ENCODE data around the gene C1QTNF9B. TPM values are rescaled to one million over a fixed set of nuclear protein-coding genes. Genes with fewer than 3 reads are reported as not detected.
"Not testable (repeated sequence)": the region's sequence is repeated elsewhere in the genome, so short reads cannot be mapped to it uniquely, and the experiment has no call there.

C1QTNF9B gene
- total and polyA plus RNA-seq, 12 donors, result 0.24 TPM; not detected in 11

DNA sequence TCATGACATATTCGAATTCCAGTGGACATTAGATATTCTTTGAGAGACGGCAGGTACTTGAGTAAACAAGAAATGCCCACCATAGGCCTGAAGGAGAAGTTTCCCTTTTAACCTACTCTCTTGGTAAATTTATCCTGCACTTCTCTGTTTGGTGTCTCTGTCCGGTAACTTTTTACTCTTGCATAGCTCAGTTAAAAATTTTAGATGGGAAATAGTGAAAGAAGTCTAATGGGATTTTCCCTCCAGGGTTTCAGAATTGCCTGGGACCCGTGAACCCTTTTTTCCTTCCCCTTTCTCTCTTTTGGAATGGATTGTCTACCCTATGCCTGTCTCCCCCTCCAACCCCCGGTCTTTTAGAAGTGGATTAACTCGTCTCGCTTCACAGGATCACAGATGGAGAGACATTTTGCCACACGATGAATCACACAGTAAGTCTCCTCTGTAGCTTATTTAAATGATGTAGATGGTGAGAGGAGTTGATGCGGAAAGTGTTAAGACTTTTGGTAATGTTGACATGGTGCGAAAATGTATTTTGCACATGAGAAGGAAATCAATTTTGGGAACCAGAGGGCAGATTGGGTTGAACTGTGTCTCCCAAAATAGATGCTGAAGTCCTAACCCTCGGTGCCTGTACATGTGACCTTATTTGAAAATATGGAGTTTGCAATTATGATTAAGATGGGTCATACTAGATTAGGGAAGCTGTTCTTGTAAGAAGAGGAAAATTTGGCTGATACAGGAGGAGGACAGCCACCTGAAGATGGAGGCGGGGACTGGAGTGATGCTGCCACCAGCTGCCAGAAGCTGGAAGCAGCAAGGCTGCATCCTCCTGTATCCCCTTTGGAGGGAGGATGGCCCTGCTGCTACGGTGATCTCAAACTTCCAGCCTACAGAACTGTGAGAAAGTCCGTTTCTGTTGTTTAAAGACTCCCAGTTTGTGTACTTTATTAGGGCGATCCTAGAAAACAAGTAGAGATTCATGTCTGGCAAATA lies 7.4 kb downstream of the C1QTNF9B start:
- intact Hi-C loops (cut with DNase I), result no loop called here
- H3K27ac ChIP-seq, result peak overlapping the region in 2 of 5 donors; percentile 82 to 84
- H3K9me3 ChIP-seq (replicated peaks in 1 of 3), result no peaks in the 10 kb centered on the region
- no peaks in the 10 kb centered on the region for H3K27me3 ChIP-seq
- H3K4me1 ChIP-seq (replicated peaks in 1 of 2), result peaks cover 5 to 11% of the 10 kb centered on the region in 2 donors
- peaks cover 0 to under 1% of the 10 kb centered on the region in 2 donors for H3K36me3 ChIP-seq (replicated peaks in 1 of 2)
- WGBS, 4 donors, result 26 to 37% (median 29%) methylated on average over 13 to 15 of the region's 15 CpGs
- TF ChIP-seq POLR2A (IDR thresholded peaks at IDR 0.05) (no peak), CTCF (IDR thresholded peaks at IDR 0.05) (peak in 1 of 6 experiments; percentile 19)
- no peak for DNase-seq
- H3K4me3 ChIP-seq, result peak overlapping the region in 2 of 4 donors; percentile 67 to 89

DNA sequence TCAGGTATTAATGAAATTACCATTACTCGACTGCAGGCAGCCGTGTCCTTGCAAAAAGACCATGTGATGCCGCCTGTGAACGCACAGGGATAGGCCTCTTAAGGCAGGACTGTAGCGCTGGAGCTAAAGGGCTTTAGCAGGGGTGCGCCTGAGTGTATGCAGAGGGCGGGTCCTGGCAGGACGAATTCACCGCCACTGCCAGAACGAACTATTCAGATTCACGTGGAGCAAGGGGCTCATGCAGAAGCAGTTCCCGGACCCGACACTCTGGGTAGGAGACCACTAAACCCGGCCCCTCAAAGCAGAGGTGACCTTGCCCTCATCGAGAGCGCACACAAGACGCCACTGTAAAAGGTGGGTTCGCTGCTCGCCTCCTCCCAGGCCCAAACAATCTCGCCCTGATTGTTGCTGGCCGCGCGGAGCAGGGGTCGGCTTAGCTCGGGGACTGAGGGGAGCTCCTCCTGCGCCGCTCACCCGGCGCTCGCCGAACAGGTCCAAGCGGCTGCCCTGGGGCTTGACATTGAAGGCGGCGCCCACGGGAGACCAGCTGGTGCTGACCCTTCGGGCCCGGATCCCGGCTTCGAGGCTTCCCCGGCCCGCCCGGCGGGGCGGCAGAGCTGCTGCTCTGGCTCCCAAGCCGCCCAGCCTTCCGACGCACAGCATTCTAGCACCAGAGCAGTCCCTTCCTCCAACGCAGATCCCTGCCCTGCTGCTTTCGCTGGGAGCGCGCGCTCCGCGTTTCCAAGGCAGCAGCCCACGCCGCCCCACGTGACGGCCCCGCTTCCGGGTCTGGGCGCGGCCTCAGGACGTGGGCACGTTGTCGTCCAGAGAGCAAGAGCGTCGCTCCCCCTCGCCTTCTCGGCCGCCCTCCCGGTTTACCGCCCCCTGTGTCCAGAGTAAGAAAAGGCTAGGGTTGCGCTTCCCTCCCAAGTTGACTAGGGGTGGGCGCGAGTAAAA lies 8.4 kb downstream of the C1QTNF9B start, which contains the start of gene MIPEP:
Gene MIPEP (minus strand): TSS at position 743 of the 957 bp plus-strand sequence. CDS start 80 bp downstream, at position 663.
- intact Hi-C loops (cut with DNase I), result no loop called here
- DNase-seq, result peak; percentile 93 to 96 (median 93)
- no peaks in the 10 kb centered on the region for H3K27me3 ChIP-seq
- TF ChIP-seq CTCF (IDR thresholded peaks at IDR 0.05), result peak; percentile 61 to 78 (median 72)
- TF ChIP-seq POLR2A (IDR thresholded peaks at IDR 0.05), result peak; percentile 63 to 75
- H3K27ac ChIP-seq, result peak within 1 kb of the TSS; percentile 45 to 84 (median 82)
- WGBS, 4 donors, result 0 to 1% (median 0%) methylated on average over 16 to 75 of the region's 75 CpGs
- H3K4me3 ChIP-seq, result peak within 1 kb of the TSS; percentile 54 to 89 (median 69)
- H3K9me3 ChIP-seq (replicated peaks in 1 of 3), result no peaks in the 10 kb centered on the region
- peaks cover 0 to 5% of the 10 kb centered on the region in 2 donors for H3K36me3 ChIP-seq (replicated peaks in 1 of 2)
- peaks cover 5 to 11% of the 10 kb centered on the region in 2 donors for H3K4me1 ChIP-seq (replicated peaks in 1 of 2)

DNA sequence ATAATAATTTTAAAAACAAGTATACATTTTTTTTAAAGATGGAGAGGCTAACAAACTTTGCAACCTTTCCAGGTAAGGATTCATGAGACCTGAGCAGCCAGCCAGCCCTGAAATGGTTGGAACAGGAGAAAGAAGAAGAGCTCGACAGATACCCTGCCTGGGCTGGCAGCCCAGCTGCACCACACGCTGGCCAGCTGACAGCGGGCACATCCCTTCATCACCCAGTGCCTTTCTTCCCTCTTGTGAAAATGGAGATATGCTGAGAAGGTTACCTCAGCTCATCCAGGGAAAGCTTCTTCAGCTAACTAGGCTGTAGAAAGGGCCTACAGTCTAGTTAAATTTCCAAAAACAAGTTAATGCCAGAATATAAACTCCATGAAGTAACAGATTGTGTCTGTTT lies 12.9 kb downstream of the C1QTNF9B start:
- H3K9me3 ChIP-seq (replicated peaks in 1 of 3); H3K36me3 ChIP-seq (replicated peaks in 1 of 2); DNase-seq; H3K27me3 ChIP-seq; H3K4me1 ChIP-seq (replicated peaks in 1 of 2); H3K4me3 ChIP-seq; intact Hi-C loops (cut with DNase I); H3K27ac ChIP-seq: not testable (repeated sequence)
- WGBS, 4 donors, result 89 to 97% (median 95%) methylated on average over 3 of the region's 3 CpGs

- Histone ChIP-seq H3K36me3 (replicated peaks in 1 of 2) (peaks cover 0 to 5% of the 10 kb centered on the region in 2 donors), H3K4me1 (replicated peaks in 1 of 2) (peaks cover 3 to 6% of the 10 kb centered on the region in 2 donors), H3K27me3 (no peaks in the 10 kb centered on the region), H3K27ac (no peak overlapping the region), H3K9me3 (replicated peaks in 1 of 3) (no peaks in the 10 kb centered on the region), H3K4me3 (no peak overlapping the region)
- intact Hi-C loops (cut with DNase I), result no loop called here
- TF ChIP-seq POLR2A (IDR thresholded peaks at IDR 0.05) (no peak), CTCF (IDR thresholded peaks at IDR 0.05) (no peak)
- 91 to 96% (median 93%) methylated on average over 4 of the region's 4 CpGs for WGBS, 4 donors
- DNase-seq, result no peak
Measured at GRCh38 chr13:23883255-23883654, 14.0 kb downstream of the C1QTNF9B start.

DNA sequence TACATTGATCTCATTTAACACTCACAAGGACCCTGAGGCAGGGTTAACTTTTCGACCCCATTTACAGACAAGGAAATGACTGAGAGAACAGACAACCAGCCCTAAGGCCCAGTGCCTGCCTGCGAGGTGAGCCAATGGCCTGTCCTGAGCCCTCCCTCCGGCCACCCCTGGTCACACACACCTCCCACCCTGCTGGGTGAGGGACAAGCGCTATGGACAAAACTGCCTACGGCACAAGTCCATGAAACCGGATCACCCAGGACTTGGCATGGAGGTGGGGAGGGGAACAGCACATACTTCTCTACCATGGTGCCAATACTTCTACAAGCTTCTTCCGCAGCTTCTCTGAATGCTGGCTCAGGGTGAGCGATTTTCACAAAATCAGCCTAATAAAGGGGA lies 15.9 kb downstream of the C1QTNF9B start:
- DNase-seq; H3K9me3 ChIP-seq (replicated peaks in 1 of 3); H3K4me1 ChIP-seq (replicated peaks in 1 of 2); H3K36me3 ChIP-seq (replicated peaks in 1 of 2); H3K4me3 ChIP-seq; H3K27ac ChIP-seq; H3K27me3 ChIP-seq; intact Hi-C loops (cut with DNase I): not testable (repeated sequence)
- WGBS, 4 donors, result 93 to 98% (median 93%) methylated on average over 3 to 8 of the region's 8 CpGs

DNA sequence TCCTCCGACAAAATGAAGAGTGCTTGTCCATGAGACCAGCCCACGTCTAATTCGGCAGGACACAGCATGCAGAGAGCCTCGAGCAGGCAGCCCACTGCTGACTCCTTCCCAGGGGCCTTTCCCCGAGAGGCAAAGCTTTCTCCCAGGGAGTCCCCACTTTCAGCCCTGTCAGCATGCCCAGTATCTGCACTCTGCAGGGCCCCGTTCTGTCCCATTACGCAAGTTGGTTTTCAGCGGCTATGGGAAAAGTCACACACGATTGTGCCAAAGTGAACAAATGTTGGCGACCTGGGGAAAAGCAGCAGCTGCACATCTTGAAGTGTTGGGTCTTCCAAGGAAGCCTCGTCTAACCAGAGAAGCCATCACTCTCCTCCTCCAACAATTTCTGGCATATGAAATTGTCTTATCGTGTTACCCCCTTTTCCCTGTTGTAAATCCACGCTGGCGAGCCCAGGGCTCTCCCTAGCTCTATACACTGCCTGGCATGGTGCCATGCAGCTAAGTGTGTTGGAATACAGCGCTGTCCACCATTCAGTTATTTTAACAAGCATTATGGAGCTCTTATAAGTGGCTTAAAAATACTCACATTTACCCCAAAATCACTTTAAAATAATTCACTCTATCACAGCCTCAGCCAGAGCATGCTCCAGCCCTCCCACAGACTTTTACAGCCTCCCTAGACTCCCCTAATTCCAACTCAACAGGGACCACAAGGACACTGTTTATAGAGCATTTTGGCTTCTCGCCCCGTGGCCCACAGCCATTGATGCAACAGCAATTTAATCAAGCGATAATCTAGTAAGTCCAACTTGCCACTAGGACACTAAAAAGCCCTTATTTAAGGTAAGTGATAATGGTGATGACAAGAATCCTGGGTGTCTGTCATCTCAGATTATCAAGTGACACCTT lies 16.6 kb downstream of the C1QTNF9B start:
- H3K36me3 ChIP-seq (replicated peaks in 1 of 2); H3K4me3 ChIP-seq; DNase-seq; H3K27me3 ChIP-seq; intact Hi-C loops (cut with DNase I); H3K4me1 ChIP-seq (replicated peaks in 1 of 2); H3K27ac ChIP-seq; H3K9me3 ChIP-seq (replicated peaks in 1 of 3): not testable (repeated sequence)
- 82 to 88% (median 84%) methylated on average over 8 to 16 of the region's 18 CpGs for WGBS, 4 donors

Data from adrenal gland (tissue), 12 donors.